AG08395 (cell line): ENCODE results near the gene PPIF.
"Not testable (repeated sequence)": the region's sequence is repeated elsewhere in the genome, so short reads cannot be mapped to it uniquely, and the experiment has no call there.

ENCODE experiments used
- DNase-seq: peaks from one replicate; pipeline ENCODE4 v3.0.0; 2012; ENCODE audit warnings: mixed read lengths, low spot score

The PPIF gene

GRCh38 chr10:79331709-79332108, 15.6 kb upstream of the PPIF start:
- DNase-seq, result peak; percentile 75

- DNase-seq, result not testable (repeated sequence)
Observed at GRCh38 chr10:79332610-79333315, 14.5 kb upstream of the PPIF start.

GRCh38 chr10:79333513-79333912, 13.8 kb upstream of the PPIF start:
- DNase-seq, result no peak

- DNase-seq, result no peak
Observed at GRCh38 chr10:79334573-79334972, 12.7 kb upstream of the PPIF start.

- no peak for DNase-seq
Observed at GRCh38 chr10:79335094-79335469, 12.2 kb upstream of the PPIF start.

GRCh38 chr10:79335470-79336235, 11.6 kb upstream of the PPIF start:
- DNase-seq, result no peak

- no peak for DNase-seq
Observed at GRCh38 chr10:79336276-79336675, 11.0 kb upstream of the PPIF start.

- no peak for DNase-seq
Observed at GRCh38 chr10:79336739-79337138, 10.5 kb upstream of the PPIF start.

GRCh38 chr10:79337783-79338469, 9.3 kb upstream of the PPIF start:
- not testable (repeated sequence) for DNase-seq

- no peak for DNase-seq
Observed at GRCh38 chr10:79339266-79339665, 8.0 kb upstream of the PPIF start.

- no peak for DNase-seq
Observed at GRCh38 chr10:79340646-79341244, 6.5 kb upstream of the PPIF start.

GRCh38 chr10:79342295-79342761, 4.9 kb upstream of the PPIF start:
- no peak for DNase-seq

GRCh38 chr10:79342811-79343561, 4.3 kb upstream of the PPIF start:
- peak; percentile 54 for DNase-seq

GRCh38 chr10:79344502-79345195, 2.6 kb upstream of the PPIF start:
- no peak for DNase-seq

GRCh38 chr10:79345241-79346011, 1.8 kb upstream of the PPIF start:
- DNase-seq, result no peak

GRCh38 chr10:79346012-79346340, 1.3 kb upstream of the PPIF start:
- DNase-seq, result no peak

GRCh38 chr10:79346388-79347225, 662 bp upstream of the PPIF start:
- DNase-seq, result no peak

- peak; percentile 67 for DNase-seq
Observed at GRCh38 chr10:79347894-79348639, 798 bp downstream of the PPIF start.

- no peak for DNase-seq
Observed at GRCh38 chr10:79348640-79348988, 1.3 kb downstream of the PPIF start.
